Brain microvascular endothelial cell (primary cell): ENCODE data around the gene ODC1.
A peak's percentile ranks its signal among the peaks of the same experiment; 100 is the strongest.
"Not testable (repeated sequence)": the region's sequence is repeated elsewhere in the genome, so short reads cannot be mapped to it uniquely, and the experiment has no call there.

ENCODE experiments used
- DNase-seq: peaks from one replicate; pipeline ENCODE4 v3.0.0-alpha.2; 2020
- H3K27ac ChIP-seq: fragments of 250-450 bp; sonication (Bioruptor Pico); 2 replicates; pipeline ENCODE4 v1.5.1; 2020; ENCODE audit warnings: mild to moderate bottlenecking, moderate library complexity
- H3K27me3 ChIP-seq: fragments of 250-450 bp; sonication (Bioruptor Pico); replicated peaks from 2 replicates; pipeline ENCODE4 v1.5.1; 2020; ENCODE audit warnings: mild to moderate bottlenecking
- H3K36me3 ChIP-seq: fragments of 250-450 bp; sonication (Bioruptor Pico); replicated peaks from 2 replicates; pipeline ENCODE4 v1.5.1; 2020; ENCODE audit warnings: mild to moderate bottlenecking
- H3K4me3 ChIP-seq: 2 replicates; pipeline ENCODE4 v1.5.1; 2011; ENCODE audit warnings: low read depth, mild to moderate bottlenecking, control low read depth, low read length, moderate library complexity
- CTCF ChIP-seq: IDR thresholded peaks from 2 replicates; pipeline ENCODE4 v1.5.1; 2011; ENCODE audit warnings: low read depth, mild to moderate bottlenecking, moderate library complexity, low read length, control low read depth, inconsistent platforms; ENCODE audit errors: missing control alignments
- in situ Hi-C: cut with HindIII; loops from 2 replicates; pipeline ENCODE4 v1.10.0; 2017; ENCODE audit warnings: low sequenced_read_pairs, low pct_ligation_motif_present

ODC1 gene

GRCh38 chr2:10448576-10449485, 704 bp upstream of the ODC1 start:
- DNase-seq, result peak; percentile 77
- Histone ChIP-seq H3K36me3 (peaks cover 7% of the 10 kb centered on the region), H3K27me3 (no peaks in the 10 kb centered on the region), H3K27ac (peak overlapping the region; percentile 71), H3K4me3 (peak overlapping the region; percentile 66)
- TF ChIP-seq CTCF, result peak; percentile 27
- in situ Hi-C loops, result loop anchor here (25.0 kb wide), 1 partner anchor 337 kb away; the partner anchor contains the start of gene RRM2

- peak; percentile 30 for DNase-seq
- peak; percentile 21 for TF ChIP-seq CTCF
- Histone ChIP-seq H3K36me3 (peaks cover 17% of the 10 kb centered on the region), H3K27ac (peak overlapping the region; percentile 88), H3K27me3 (no peaks in the 10 kb centered on the region), H3K4me3 (peak overlapping the region; percentile 61)
- in situ Hi-C loops, result loop anchor here (25.0 kb wide), 1 partner anchor 335 kb away; the partner anchor contains the start of gene RRM2
These were observed 730 bp downstream of the ODC1 start for GRCh38 chr2:10447300-10447894.

GRCh38 chr2:10446631-10447030, 1.5 kb downstream of the ODC1 start:
- no peak for TF ChIP-seq CTCF
- DNase-seq, result no peak
- peaks cover 24% of the 10 kb centered on the region for H3K36me3 ChIP-seq
- in situ Hi-C loops, result loop anchor here (25.0 kb wide), 1 partner anchor 334 kb away; the partner anchor contains the start of gene RRM2
- H3K27ac ChIP-seq, result no peak overlapping the region
- H3K4me3 ChIP-seq, result peak overlapping the region; percentile 61
- H3K27me3 ChIP-seq, result no peaks in the 10 kb centered on the region

- Histone ChIP-seq H3K27me3 (no peaks in the 10 kb centered on the region), H3K4me3 (no peak overlapping the region), H3K36me3 (peaks cover 42% of the 10 kb centered on the region), H3K27ac (no peak overlapping the region)
- no peak for DNase-seq
- TF ChIP-seq CTCF, result no peak
- in situ Hi-C loops, result loop anchor here (25.0 kb wide), 1 partner anchor 332 kb away; the partner anchor contains the start of gene RRM2
These were observed 3.7 kb downstream of the ODC1 start for GRCh38 chr2:10444463-10444862.

GRCh38 chr2:10442469-10443126, 5.5 kb downstream of the ODC1 start:
- peaks cover 44% of the 10 kb centered on the region for H3K36me3 ChIP-seq
- not testable (repeated sequence) for H3K27ac ChIP-seq, H3K4me3 ChIP-seq, DNase-seq, H3K27me3 ChIP-seq
- in situ Hi-C loops, result loop anchor here (25.0 kb wide), 1 partner anchor 330 kb away; the partner anchor contains the start of gene RRM2
